MG63 (cell line): ENCODE data around the gene TNFRSF21. TPM values are rescaled to one million over a fixed set of nuclear protein-coding genes. Genes with fewer than 3 reads are reported as not detected.

Experiments used
- DNase-seq: peaks from one replicate; pipeline ENCODE4 v3.0.0-alpha.2; 2020
- H3K27me3 ChIP-seq: fragments of 250-450 bp; sonication (Bioruptor Pico); 2 replicates; pipeline ENCODE4 v1.5.1; 2020; ENCODE audit warnings: mild to moderate bottlenecking, moderate library complexity
- H3K36me3 ChIP-seq: fragments of 250-450 bp; sonication (Bioruptor Pico); 2 replicates; pipeline ENCODE4 v1.5.1; 2020; ENCODE audit warnings: mild to moderate bottlenecking, moderate library complexity
- H3K4me3 ChIP-seq: fragments of 250-450 bp; sonication (Bioruptor Pico); 2 replicates; pipeline ENCODE4 v1.5.1; 2020; ENCODE audit warnings: mild to moderate bottlenecking, moderate library complexity
- H3K9me3 ChIP-seq: fragments of 250-450 bp; sonication (Bioruptor Pico); 2 replicates; pipeline ENCODE4 v1.5.1; 2020; ENCODE audit warnings: mild to moderate bottlenecking, moderate library complexity
- total RNA-seq: library from RNA; depleted of rRNA; stranded (reverse); fragments of >200 nt; shearing (Covaris generic); gene quantifications from 2 replicates; pipeline ENCODE4 v1.2.3, GENCODE V29; 2014; ENCODE audit warnings: low replicate concordance

The TNFRSF21 gene
- total RNA-seq, 1 experiment from 2014 or later, result 0.76 TPM

DNA sequence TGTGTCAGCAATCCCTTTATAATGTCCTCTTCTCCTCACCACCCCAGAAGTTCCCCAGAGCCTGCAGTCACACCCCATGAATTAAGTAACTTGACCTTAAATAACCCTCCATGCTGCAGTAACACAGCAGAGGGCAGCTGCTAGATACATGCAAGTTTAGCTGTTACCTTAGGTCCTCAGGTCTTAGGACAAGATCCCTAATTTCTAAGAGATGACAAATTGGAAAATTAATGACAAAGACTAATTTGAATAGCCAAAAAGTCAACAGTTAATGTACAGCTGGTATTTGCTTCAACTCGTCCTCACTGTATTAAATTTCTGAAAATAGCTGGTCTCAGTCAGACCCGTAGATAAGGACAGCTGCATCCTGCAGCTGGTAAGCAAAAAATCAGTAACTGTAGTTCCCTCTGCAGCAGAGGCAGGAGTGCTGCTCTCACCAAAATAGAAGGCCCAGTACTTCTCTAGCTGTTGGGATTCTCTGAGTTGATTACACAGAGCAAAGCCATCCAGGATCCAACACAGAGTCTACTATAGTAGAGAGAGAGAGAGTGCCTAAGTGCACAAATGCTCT is 62.4 kb downstream of the TNFRSF21 start:
- Histone ChIP-seq H3K27me3 (no peaks in the 10 kb centered on the region), H3K9me3 (no peaks in the 10 kb centered on the region), H3K36me3 (no peaks in the 10 kb centered on the region), H3K4me3 (no peak overlapping the region)
- DNase-seq, result no peak

DNA sequence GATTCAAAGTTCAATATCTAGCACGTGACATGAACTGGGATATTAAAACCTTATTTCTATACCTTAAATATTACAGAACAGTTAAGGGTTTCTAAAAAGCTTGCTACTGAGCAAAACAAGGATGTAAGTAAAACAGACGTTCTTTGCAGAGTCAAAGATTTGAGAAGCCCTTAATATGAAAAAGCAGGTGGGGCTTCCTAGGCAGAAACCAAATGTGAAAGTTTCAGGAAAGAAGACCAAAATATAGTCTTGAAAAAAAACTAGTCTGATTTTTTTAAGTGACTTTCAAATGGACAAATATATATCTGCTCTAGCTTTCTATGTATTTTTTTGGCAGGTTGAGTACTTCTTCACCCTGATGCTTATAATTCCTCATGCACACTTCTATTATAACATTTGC is 63.2 kb downstream of the TNFRSF21 start:
- Histone ChIP-seq H3K27me3 (no peaks in the 10 kb centered on the region), H3K4me3 (no peak overlapping the region), H3K9me3 (no peaks in the 10 kb centered on the region), H3K36me3 (no peaks in the 10 kb centered on the region)
- no peak for DNase-seq

DNA sequence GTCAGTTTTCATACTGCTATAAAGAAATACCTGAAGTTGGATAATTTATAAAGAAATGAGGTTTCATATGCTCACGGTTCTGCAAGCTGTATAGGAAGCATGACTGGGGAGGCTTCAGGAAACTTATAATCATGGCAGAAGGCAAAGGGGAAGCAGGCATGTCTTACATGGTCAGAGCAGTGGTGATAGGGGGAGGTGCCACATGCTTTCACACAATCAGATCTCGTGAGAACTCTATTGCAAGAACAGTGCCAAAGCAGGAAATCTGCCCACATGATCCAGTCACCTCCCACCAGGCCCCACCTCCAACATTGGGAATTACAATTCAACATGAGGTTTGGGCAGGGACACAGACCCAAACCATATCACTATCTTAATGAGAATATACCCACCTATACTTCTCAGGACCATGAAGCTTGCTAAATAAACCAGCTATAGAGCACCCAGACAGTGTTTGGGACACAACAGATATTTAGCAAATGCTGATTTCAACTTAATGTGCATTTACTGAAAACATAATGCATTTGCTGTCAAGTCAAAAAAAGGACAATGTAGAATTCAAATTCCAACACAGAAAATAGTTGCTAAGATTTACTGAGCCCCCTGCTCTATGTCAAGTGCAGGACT is 63.8 kb downstream of the TNFRSF21 start:
- H3K27me3 ChIP-seq, result no peaks in the 10 kb centered on the region
- no peaks in the 10 kb centered on the region for H3K36me3 ChIP-seq
- H3K4me3 ChIP-seq, result no peak overlapping the region
- no peaks in the 10 kb centered on the region for H3K9me3 ChIP-seq
- DNase-seq, result no peak

DNA sequence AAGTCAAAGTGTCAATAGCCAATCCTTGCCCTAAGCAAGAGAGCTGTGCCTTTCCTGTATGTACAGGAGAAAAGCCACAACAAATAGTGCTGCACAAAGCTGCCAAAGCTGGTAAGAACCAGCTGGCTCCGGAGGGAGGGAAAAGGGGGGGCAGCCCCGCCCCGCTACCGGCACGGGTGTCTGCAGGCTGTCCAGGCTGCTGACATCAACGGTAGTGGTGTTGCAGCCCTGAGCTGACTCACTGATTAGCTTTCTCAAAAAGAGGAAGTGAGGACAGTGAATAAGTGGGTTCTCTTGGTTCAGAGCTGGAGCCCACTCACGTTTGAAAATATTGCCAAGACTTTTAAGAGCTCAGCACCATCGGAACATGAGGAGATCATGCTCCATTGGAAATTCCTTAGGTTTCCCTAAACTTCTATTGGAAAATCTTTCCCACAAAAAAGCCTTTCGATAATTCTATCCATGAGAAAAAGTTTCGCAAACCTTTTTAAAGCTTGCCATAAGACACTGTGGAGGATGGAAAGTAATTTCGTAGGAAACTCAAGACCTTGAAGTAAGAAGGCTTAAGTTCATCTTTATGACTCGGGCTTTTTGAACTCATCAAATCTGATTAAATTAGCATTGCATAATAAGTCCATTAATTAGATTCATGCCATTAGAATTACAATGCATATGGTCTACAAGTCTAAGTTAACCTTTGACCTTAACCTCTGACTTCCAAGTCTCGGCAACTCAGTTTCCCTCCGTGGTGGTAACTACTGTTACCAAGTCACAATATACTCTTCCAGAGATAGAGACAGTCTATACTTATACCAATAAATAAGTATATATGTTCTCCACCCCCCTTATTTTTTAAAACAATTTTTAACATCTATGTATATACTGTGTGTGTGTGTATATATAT is 67.0 kb downstream of the TNFRSF21 start:
- no peaks in the 10 kb centered on the region for H3K27me3 ChIP-seq
- peak; percentile 86 for DNase-seq
- H3K4me3 ChIP-seq, result no peak overlapping the region
- H3K9me3 ChIP-seq, result no peaks in the 10 kb centered on the region
- H3K36me3 ChIP-seq, result no peaks in the 10 kb centered on the region

DNA sequence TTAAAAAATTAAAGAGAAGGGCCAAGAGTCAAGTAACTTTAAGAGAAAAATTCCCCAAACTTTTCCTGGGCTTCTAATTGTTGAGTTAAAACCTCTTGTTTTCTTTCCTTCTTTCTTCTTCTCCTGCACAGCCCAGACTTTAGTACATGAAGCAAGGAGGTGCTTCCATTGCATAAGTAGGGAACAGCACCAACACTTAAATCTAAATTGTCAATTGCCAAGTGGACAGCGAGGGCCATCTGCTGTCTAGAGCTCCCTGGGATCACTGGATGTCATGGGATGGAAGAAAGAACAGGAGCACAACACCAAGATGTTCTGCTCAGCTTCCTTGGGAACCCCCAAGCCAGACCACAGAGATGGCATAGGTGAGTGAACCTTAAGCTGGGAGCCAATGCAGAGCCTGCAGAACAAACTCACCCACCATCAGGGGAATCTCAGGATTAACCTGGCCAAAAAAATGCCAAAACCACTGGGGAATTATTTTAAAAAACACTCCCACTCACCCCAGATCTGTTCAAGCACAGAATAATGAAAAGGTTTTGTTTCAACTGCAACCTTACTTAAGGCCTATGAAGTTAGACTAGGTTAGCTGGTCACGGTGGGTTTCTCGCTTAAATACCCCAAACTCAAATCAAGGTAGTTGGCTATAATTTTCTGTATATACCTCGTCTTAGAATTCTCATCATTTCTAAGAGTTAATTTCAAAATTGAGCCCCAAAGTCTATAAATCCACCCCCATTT is 67.8 kb downstream of the TNFRSF21 start:
- no peak for DNase-seq

DNA sequence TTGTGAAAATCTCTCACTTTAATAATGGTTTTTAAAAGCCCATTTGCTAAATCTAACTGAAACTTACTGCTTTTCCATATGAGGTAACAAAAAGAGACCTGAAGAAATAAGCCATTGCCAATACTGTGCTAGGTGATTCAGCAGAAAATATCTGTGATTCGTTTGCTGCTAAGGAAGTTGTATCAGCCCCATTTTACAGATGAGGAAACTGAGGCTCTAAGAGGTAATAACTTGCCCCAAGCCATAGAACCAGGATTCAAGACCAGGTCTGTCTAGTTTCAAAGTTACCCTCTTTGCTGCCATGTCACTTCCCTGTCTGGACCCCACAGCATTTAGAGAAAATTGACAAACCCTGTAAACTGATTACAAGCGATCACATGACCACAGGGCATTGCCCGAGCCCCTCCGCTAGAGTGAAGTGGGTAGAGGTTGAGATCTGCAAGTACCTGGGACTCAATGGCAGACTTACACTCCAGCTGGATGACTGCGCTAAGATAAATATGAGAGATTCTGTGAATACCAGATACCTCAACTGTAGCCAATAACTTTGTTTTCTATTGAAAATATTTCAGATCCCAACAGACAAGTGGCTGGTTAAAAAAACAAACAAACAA is 69.3 kb downstream of the TNFRSF21 start:
- Histone ChIP-seq H3K36me3 (no peaks in the 10 kb centered on the region), H3K27me3 (no peaks in the 10 kb centered on the region), H3K9me3 (no peaks in the 10 kb centered on the region), H3K4me3 (no peak overlapping the region)
- no peak for DNase-seq

More for the DNA sequence above, 67.8 kb downstream of the TNFRSF21 start:
- no peaks in the 10 kb centered on the region for H3K9me3 ChIP-seq
- H3K36me3 ChIP-seq, result no peaks in the 10 kb centered on the region
- H3K4me3 ChIP-seq, result no peak overlapping the region
- no peaks in the 10 kb centered on the region for H3K27me3 ChIP-seq

DNA sequence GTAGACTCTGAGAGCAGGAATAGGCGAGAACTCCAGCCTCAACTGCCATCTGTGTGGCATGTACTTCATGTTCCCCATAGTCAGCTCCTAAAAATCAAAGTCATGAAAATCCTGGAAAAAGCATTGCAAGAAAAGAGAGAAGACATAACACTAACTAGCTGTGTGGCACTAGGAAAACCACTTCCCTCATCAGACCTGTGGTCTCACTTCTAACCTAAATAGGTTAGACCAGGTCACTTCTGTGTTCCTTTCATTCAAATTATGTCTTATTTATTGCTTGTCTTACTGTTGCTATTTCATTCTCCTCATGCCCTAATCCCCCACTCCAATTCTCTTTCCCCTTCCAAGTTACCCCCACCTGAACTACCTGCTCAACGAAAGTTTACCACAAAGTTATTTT is 70.2 kb downstream of the TNFRSF21 start:
- no peaks in the 10 kb centered on the region for H3K9me3 ChIP-seq
- no peak overlapping the region for H3K4me3 ChIP-seq
- H3K36me3 ChIP-seq, result no peaks in the 10 kb centered on the region
- no peak for DNase-seq
- H3K27me3 ChIP-seq, result no peaks in the 10 kb centered on the region

DNA sequence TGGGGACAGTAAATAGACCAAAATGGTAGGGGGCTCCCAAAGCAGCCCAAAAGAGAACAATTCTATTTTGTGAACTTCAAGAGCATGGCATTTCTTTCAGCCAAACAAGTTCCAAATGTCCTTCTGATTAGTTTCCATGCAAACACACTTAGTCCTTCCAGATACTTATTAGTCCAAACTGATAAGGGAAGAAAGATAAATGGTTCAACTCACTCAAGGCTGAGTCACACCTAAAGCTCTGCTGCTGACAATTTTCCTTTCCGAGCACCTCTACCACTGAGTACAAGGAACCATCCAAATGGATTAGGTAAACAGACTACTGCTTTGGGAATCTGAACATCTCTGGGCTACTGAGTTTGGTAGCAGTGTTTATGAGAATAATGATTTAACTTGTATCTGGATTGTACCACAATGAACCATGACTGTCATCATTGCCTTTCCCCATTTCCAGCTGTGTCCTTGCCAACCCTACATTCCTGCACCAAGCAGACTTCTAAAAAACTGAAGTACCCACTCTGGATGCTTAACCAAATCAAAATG is 71.2 kb downstream of the TNFRSF21 start:
- Histone ChIP-seq H3K9me3 (no peaks in the 10 kb centered on the region), H3K27me3 (no peaks in the 10 kb centered on the region), H3K4me3 (no peak overlapping the region), H3K36me3 (no peaks in the 10 kb centered on the region)
- DNase-seq, result no peak

DNA sequence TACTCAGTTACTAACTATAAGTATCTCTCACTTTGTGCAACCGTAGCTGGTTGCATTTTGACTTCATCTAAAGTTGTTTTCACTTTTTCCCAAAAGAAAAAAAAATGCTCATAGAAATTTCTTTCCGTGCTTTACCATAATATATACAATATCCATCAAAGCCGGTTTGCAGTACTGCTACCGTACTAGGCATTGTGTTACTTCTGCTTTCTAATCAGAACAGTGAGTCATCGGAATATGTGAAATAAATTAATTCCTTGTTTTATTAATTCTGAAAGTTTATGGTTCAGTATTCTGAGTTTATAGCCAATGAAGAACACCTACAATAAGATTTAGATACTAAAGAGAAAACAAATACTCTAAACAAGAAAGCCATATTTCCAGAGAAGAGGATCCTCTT is 72.5 kb downstream of the TNFRSF21 start:
- H3K36me3 ChIP-seq, result no peaks in the 10 kb centered on the region
- no peak for DNase-seq

DNA sequence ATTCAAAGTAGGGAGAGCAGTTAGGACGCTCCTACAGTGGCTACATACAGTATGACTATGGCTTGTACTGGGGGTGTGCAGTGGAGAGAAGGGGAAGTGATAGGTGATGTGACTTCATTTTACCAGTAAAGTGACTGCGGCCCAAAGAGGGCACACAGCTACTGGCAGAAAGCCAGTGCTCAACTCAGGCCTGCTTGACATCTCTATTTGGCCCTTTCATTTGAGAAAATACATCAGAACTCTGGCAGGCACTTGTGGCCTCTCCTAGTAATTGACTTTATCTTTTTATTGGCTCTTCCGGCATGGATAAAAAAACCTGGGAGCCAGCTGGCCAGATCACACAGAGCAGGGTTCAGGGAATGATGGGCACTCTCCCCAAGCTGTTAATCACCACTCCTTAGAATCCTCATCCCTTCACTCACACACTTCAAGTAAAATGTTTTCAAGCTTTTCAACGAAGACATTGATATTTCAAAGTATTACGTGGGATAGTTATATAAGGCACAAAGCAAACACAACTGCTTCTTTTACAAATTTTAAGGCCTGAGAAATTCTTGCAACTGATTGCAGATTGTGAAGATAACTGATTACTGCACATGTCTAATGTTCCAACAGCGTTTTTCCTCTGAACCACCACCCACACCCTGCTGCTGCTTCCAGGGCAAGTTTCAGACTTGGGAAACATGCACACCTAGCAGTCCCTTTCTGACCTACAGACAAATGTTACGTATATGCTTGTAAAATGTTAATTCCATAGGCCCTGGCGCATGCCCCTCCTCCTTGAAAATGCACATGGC is 73.5 kb downstream of the TNFRSF21 start:
- no peaks in the 10 kb centered on the region for H3K9me3 ChIP-seq
- DNase-seq, result no peak
- no peak overlapping the region for H3K4me3 ChIP-seq
- no peaks in the 10 kb centered on the region for H3K27me3 ChIP-seq
- no peaks in the 10 kb centered on the region for H3K36me3 ChIP-seq

More for the DNA sequence above, 72.5 kb downstream of the TNFRSF21 start:
- Histone ChIP-seq H3K9me3 (no peaks in the 10 kb centered on the region), H3K4me3 (no peak overlapping the region), H3K27me3 (no peaks in the 10 kb centered on the region)

DNA sequence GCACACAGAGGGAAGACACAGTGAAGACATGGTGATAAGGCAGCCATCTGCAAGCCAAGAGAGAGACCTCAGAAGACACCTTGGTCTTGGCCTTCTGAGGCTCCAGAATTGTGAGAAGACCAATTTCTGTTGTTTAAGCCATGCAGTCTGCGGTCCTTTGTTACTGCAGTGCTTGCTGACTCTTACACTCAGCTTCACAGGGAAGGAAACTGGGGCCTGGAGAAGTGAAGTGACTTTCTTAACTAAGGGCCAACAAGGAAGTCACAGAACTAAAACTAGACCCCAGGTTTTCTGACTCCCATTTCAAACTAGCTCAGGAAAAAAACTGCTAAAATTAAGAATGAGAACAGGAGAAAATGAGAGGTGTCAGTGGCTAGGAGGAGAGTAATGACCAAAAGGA is 74.3 kb downstream of the TNFRSF21 start:
- Histone ChIP-seq H3K27me3 (no peaks in the 10 kb centered on the region), H3K9me3 (no peaks in the 10 kb centered on the region), H3K4me3 (no peak overlapping the region), H3K36me3 (no peaks in the 10 kb centered on the region)
- no peak for DNase-seq

DNA sequence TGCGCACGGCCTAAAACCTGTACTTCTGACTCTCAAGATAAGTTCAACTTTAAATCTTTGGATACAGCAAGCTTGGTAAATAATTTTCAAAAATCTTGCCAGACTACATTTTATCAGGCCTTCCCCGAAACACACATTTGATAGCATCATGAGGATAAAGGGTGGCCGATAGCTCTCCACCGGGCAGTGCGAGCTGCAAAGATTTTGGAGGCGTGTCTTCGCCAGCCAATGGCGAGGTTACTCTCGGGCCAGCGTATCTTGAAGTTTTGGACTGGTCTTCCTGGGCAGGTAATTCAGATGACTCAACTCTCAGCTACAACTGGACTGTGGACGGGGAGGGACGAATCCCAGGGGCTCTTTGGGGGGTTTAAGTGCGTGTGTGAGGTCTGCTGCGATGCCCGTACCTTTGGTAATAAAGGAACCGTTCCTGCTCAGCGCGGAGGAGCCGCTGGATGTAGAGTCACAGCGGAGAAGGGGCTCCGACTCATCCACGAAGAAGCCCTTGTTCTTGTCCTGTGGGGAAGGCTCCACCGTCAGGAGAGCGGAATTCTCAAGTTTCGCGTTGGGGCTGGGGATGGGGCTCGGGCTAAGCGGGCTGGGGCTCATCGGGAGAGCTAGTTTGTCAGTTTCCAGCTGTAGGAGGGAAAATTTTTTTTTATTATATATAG is 75.3 kb downstream of the TNFRSF21 start:
- DNase-seq, result no peak
- Histone ChIP-seq H3K4me3 (no peak overlapping the region), H3K9me3 (no peaks in the 10 kb centered on the region), H3K27me3 (no peaks in the 10 kb centered on the region), H3K36me3 (no peaks in the 10 kb centered on the region)

DNA sequence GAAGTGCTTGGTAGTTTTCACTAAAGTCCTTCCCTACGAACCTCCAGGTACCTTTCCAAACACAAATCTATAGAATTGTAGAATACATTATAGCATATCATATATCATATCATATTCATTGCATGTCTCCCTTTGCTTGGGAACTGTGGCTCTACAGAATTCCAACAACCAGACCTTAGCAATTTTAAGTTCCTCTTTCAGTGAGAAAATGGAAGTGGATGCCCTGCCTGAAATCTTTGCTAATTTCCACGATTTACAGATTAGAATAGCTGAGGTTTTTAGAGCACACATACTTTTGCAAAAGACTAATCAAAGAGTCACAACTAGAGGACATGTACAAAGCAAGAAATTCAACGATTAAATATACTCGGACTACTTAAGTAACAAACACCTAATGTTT is 78.6 kb downstream of the TNFRSF21 start:
- H3K4me3 ChIP-seq, result no peak overlapping the region
- no peak for DNase-seq

DNA sequence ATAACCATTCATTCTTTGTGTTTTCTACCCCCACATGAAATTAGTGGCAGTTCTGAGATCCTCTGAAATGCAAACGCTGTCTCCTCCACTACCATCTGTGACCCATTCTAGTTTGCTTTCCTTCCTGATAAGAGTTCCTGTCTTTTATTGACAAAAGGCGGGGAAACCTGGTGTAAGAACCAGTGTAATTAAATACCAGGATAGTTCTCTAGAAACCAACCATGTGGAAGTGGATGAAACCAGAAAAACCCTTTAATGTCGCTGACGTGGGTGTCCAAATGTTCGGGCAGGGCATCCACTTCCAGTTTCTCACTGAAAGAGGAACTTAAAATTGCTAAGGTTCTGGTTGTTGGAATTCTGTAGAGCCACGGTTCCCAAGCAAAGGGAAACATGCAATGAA is 79.1 kb downstream of the TNFRSF21 start:
- H3K36me3 ChIP-seq, result no peaks in the 10 kb centered on the region
- DNase-seq, result no peak
- H3K9me3 ChIP-seq, result no peaks in the 10 kb centered on the region
- no peak overlapping the region for H3K4me3 ChIP-seq
- no peaks in the 10 kb centered on the region for H3K27me3 ChIP-seq

More for the DNA sequence above, 78.6 kb downstream of the TNFRSF21 start:
- no peaks in the 10 kb centered on the region for H3K27me3 ChIP-seq
- no peaks in the 10 kb centered on the region for H3K36me3 ChIP-seq
- H3K9me3 ChIP-seq, result no peaks in the 10 kb centered on the region

DNA sequence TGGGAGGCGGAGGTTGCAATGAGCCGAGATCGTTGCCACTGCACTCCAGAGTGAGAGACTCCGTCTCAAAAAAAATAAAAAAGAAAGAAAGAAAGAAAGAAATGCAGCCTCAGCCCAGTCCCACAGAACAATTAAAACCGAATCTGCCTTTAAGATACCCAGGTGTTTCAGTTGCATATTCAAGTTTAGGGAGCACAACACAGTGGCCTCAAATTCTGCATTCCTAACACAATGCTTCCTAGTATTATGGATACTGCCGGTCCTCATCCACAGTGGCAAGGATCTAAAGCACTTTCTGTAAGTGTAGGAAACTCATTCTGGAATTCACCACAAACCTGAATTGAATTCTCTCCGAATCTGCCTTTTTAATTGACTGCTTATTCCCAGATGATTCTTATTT is 80.5 kb downstream of the TNFRSF21 start:
- Histone ChIP-seq H3K9me3 (no peaks in the 10 kb centered on the region), H3K4me3 (no peak overlapping the region), H3K36me3 (no peaks in the 10 kb centered on the region), H3K27me3 (no peaks in the 10 kb centered on the region)
- no peak for DNase-seq
